Suprapubic skin (tissue), 3 donors: ENCODE measurements around the gene CD9.

Source experiments
- POLR2AphosphoS5 ChIP-seq, 3 donors: sonication (generic); formaldehyde crosslinking; IDR thresholded peaks; one replicate each; pipeline ENCODE4 v1.6.1; 2017; ENCODE audit warnings: antibody characterized with exemption in 3 of 3
- TF ChIP-seq, protein P1 (sequence below), 2 donors: fragments of 200-600 bp in 1 of 2; fragments of 450-650 bp in 1 of 2; sonication (generic) in 1 of 2; IDR thresholded peaks; one replicate each; pipeline ENCODE4 v1.5.1; 2016 to 2019; ENCODE audit warnings: antibody characterized with exemption in 2 of 2, mild to moderate bottlenecking in 1 of 2, moderate library complexity in 1 of 2

DNA sequence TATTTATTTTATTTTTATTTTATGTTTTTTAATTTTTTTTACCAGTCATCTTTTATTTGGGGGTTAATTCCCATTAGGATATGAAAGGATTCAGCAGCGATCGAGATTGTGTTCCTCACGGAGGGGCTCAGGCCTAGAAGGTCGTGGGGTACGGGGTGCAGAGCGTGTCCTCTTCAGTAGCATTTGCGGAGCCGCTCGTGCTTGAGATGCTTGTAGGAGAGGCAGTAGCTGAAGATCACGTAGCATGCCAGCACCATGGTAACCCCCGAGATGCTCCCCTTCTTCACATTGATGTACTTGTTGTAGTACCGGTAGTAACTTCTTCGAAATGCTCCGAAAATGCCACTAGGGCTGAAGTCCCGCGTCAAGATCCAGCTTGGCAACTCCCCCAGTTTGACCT lies 69.8 kb downstream of the CD9 start:
- TF ChIP-seq, protein P1, sequence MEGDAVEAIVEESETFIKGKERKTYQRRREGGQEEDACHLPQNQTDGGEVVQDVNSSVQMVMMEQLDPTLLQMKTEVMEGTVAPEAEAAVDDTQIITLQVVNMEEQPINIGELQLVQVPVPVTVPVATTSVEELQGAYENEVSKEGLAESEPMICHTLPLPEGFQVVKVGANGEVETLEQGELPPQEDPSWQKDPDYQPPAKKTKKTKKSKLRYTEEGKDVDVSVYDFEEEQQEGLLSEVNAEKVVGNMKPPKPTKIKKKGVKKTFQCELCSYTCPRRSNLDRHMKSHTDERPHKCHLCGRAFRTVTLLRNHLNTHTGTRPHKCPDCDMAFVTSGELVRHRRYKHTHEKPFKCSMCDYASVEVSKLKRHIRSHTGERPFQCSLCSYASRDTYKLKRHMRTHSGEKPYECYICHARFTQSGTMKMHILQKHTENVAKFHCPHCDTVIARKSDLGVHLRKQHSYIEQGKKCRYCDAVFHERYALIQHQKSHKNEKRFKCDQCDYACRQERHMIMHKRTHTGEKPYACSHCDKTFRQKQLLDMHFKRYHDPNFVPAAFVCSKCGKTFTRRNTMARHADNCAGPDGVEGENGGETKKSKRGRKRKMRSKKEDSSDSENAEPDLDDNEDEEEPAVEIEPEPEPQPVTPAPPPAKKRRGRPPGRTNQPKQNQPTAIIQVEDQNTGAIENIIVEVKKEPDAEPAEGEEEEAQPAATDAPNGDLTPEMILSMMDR (IDR thresholded peaks at IDR 0.05) = no peak
- TF ChIP-seq POLR2AphosphoS5 (IDR thresholded peaks at IDR 0.05) = no peak
